ENCODE measurements around the gene CFAP99.

CFAP99 gene

GRCh38 chr4:2483237-2483636 is 64.5 kb downstream of the CFAP99 start:
- FAIRE-seq (no peak), DNase-seq (ENCODE audit: insufficient read length, low spot score) (no peak)
- no peak for TF ChIP-seq POLR2A (IDR thresholded peaks at IDR 0.05; ENCODE audit: low read depth, low read length)

DNA sequence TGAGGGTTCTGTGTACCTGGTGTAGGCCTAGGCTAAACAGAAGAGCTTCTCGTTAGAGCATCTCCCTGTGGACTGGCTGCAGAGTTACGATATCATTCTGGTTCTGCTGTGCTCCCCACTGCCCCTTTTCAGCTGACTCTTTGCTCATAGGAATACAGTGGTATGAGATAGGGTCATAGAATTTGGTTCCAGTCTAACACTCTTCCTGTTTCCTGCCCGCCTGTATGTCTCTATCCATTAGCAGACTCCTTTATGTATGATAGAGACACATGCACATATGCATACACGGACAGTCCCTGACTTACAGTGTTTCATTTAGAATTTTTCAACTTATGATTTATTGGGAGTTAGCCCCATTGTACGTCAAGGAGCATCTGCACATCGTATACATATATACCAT is 65.4 kb downstream of the CFAP99 start:
- FAIRE-seq, result no peak
- no peak for TF ChIP-seq POLR2A (IDR thresholded peaks at IDR 0.05; ENCODE audit: low read depth, low read length)
- no peak for DNase-seq (ENCODE audit: insufficient read length, low spot score)

GRCh38 chr4:2484993-2485392 is 66.2 kb downstream of the CFAP99 start:
- no peak for TF ChIP-seq POLR2A (IDR thresholded peaks at IDR 0.05; ENCODE audit: low read depth, low read length)
- no peak for DNase-seq (ENCODE audit: insufficient read length, low spot score)

DNA sequence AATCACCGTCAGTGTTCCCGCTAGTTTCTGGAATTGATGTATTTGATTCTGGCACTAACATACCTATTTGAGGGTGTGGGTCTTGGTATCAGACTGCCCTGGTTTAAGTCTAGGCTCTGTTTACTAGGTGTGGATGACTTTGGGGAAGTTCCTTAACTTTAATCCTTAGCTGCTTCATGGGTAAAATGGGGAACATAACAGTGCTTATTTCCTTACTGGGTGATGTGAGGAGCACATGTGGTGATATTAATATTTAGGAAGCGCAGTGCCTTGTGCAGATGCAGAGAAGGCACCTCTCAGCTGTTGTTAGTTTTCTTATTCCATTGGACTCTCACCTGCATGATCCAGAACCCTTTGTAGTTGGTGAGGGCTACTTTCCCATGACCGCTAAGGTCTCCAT is 67.2 kb downstream of the CFAP99 start:
- FAIRE-seq (no peak), DNase-seq (ENCODE audit: insufficient read length, low spot score) (no peak)
- no peak for TF ChIP-seq POLR2A (IDR thresholded peaks at IDR 0.05; ENCODE audit: low read depth, low read length)

More at GRCh38 chr4:2484993-2485392, 66.2 kb downstream of the CFAP99 start:
- no peak for FAIRE-seq

GRCh38 chr4:2486981-2487380 is 68.2 kb downstream of the CFAP99 start:
- TF ChIP-seq POLR2A (IDR thresholded peaks at IDR 0.05; ENCODE audit: low read depth, low read length), result no peak
- FAIRE-seq (no peak), DNase-seq (ENCODE audit: insufficient read length, low spot score) (no peak)

DNA sequence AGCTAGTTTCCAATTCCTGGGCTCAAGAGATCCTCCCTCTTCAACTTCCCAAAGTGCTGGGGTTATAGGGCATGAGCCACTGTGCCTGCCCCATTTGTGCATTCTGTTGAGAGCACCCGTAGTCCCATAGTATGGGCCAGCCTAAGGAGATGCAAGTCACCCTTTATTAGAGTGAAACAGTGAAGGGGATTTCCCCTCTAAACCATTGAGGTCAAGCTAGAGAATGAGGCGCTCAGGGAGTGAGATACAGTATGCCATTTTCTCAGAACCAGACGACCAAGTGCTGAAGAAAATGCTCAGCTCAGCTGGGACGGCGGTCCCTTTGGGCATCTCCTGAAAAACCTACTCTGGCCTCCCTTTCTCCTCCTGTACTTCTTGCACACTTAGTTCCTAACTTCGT is 68.9 kb downstream of the CFAP99 start:
- TF ChIP-seq POLR2A (IDR thresholded peaks at IDR 0.05; ENCODE audit: low read depth, low read length), result no peak
- FAIRE-seq (no peak), DNase-seq (ENCODE audit: insufficient read length, low spot score) (no peak)

GRCh38 chr4:2489081-2489805 is 70.5 kb downstream of the CFAP99 start:
- FAIRE-seq (no peak), DNase-seq (ENCODE audit: insufficient read length, low spot score) (no peak)
- no peak for TF ChIP-seq POLR2A (IDR thresholded peaks at IDR 0.05; ENCODE audit: low read depth, low read length)

GRCh38 chr4:2489841-2490552 is 71.2 kb downstream of the CFAP99 start:
- FAIRE-seq, result no peak
- no peak for DNase-seq (ENCODE audit: insufficient read length, low spot score)
- no peak for TF ChIP-seq POLR2A (IDR thresholded peaks at IDR 0.05; ENCODE audit: low read depth, low read length)

GRCh38 chr4:2492970-2493369 is 74.2 kb downstream of the CFAP99 start:
- no peak for TF ChIP-seq POLR2A (IDR thresholded peaks at IDR 0.05; ENCODE audit: low read depth, low read length)
- DNase-seq (ENCODE audit: insufficient read length, low spot score) (no peak), FAIRE-seq (no peak)

- TF ChIP-seq POLR2A (IDR thresholded peaks at IDR 0.05; ENCODE audit: low read depth, low read length), result no peak
- DNase-seq (ENCODE audit: insufficient read length, low spot score) (no peak), FAIRE-seq (no peak)
These were observed 76.2 kb downstream of the CFAP99 start for GRCh38 chr4:2494992-2495391.

GRCh38 chr4:2497324-2497723 is 78.6 kb downstream of the CFAP99 start:
- DNase-seq (ENCODE audit: insufficient read length, low spot score), result no peak
- FAIRE-seq, result no peak
- TF ChIP-seq POLR2A (IDR thresholded peaks at IDR 0.05; ENCODE audit: low read depth, low read length), result no peak

DNA sequence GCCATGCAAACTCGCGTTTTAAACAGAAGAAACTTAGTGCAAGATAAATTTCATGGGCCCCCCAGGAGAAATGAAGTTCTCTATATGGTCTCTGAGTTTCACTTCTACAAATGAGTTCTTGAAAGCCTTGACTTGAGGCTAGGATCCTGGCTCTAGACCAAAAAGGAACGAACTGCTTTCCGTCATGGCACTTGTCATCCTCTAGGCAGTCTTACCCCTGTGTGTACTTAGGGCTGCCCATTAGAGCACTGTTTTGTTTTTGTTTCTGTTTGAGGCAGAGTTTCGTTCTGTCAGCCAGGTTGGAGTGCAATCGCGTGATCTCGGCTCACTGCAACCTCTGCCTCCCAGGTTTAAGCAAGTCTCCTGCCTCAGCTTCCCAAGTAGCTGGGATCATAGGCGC is 79.2 kb downstream of the CFAP99 start:
- DNase-seq (ENCODE audit: insufficient read length, low spot score) (no peak), FAIRE-seq (no peak)
- no peak for TF ChIP-seq POLR2A (IDR thresholded peaks at IDR 0.05; ENCODE audit: low read depth, low read length)

DNA sequence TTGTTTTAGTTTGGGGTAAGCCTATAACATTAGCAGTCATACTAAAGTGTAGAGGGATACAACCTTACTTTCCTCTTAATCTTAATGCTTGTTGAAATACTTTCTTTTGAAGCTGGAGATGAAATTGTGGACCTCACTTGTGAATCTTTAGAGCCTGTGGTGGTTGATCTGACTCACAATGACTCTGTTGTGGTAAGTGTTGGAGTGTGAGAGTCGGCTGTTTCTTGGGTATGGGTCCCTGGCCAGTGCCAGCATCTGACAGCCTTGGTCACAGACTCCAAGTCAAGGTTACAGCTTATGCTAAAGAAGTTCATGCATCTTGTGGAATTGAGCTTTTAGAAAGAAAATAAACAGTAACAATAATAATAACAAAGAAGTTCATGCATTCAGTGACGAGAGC is 81.8 kb downstream of the CFAP99 start:
- FAIRE-seq, result no peak
- no peak for DNase-seq (ENCODE audit: insufficient read length, low spot score)
- no peak for TF ChIP-seq POLR2A (IDR thresholded peaks at IDR 0.05; ENCODE audit: low read depth, low read length)

DNA sequence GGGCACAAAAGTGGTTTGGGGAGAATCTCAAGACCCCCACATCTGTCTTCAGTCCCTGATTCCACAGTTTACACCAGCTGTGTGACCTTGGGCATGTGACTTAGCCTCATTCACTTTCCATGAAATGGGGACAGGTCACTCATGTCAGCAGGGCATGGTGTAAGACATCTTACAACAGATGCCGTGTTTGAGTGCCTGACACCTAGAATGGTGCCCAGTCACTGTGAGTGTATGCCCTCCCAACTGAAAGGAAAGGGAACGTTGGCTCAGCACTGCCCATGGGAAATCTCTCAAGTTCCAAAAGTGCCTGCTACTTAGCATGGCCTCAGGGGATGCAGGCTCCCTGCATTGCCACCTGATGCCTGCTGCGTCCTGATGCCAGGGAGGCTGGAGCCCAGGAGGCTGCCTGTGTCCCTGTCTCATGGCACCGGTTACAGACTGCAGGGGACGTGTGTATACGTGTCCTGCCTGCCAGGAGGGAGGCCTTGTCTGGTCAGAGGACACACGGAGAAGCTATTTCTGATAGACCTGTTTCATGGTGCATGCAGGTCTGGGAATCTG is 82.4 kb downstream of the CFAP99 start:
- no peak for FAIRE-seq
- TF ChIP-seq POLR2A (IDR thresholded peaks at IDR 0.05; ENCODE audit: low read depth, low read length), result no peak
- no peak for DNase-seq (ENCODE audit: insufficient read length, low spot score)

DNA sequence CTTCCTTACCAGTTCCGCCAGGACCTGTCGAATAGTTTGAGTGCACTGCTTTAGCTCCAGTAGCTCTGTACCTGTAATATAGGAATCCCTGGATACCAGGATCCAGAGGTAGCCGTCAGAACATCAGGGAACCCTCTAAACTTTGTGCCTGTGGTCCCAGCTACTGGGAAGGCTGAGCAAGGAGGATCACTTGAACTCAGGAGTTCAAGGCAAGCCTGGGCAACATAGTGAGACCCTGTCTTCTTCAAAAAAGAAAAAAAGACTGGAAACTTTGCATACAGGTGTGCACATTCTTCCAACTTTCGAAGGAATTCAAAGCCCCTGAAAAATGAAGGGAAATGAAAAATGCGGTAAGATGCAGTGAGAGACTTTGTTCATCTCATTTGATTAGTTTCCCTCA is 85.1 kb downstream of the CFAP99 start:
- TF ChIP-seq POLR2A (IDR thresholded peaks at IDR 0.05; ENCODE audit: low read depth, low read length), result no peak
- DNase-seq (ENCODE audit: insufficient read length, low spot score), result no peak
- FAIRE-seq, result no peak
